ENCODE results near the gene SYNGR2.

DNA sequence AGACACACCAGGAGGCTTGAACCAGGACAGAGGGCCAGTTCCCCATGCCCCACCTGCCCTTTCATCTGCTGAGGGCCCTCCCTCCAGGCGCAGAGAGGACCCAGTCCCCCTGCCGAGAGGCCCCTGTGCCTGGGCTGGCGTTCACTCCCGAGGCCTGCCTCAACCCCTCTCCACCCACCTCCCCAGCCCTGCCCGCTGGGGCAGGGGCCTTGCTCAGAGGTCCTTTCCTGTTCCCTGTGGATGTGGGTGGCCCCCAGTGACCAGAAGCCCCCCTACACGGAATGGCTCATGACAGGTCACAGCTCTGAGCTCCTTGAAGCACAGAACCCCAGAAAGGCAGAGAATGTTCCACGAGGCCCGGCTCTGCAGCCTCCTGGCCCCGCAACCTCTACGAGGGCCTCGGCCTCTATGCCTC lies 46.6 kb upstream of the SYNGR2 start:
- no peak for TF ChIP-seq CTCF (IDR thresholded peaks at IDR 0.05)
- TF ChIP-seq POLR2A (IDR thresholded peaks at IDR 0.05) = no peak

All from thyroid gland (tissue), 4 donors.